Effector CD4-positive, alpha-beta T cell (primary cell): ENCODE data around the gene PDXDC1.
A peak's percentile ranks its signal among the peaks of the same experiment; 100 is the strongest.
"Not testable (repeated sequence)": the region's sequence is repeated elsewhere in the genome, so short reads cannot be mapped to it uniquely, and the experiment has no call there.

Experiments used
- DNase-seq: peaks from one replicate; pipeline ENCODE4 v3.0.0-alpha.2; 2020
- total RNA-seq: gene quantifications from one replicate; lab custom pipeline; 2026; lab: John Stamatoyannopoulos, UW

PDXDC1 gene
- 95.1 reads per million, percentile 81 among the genes with 10 or more reads in this experiment for total RNA-seq

DNA sequence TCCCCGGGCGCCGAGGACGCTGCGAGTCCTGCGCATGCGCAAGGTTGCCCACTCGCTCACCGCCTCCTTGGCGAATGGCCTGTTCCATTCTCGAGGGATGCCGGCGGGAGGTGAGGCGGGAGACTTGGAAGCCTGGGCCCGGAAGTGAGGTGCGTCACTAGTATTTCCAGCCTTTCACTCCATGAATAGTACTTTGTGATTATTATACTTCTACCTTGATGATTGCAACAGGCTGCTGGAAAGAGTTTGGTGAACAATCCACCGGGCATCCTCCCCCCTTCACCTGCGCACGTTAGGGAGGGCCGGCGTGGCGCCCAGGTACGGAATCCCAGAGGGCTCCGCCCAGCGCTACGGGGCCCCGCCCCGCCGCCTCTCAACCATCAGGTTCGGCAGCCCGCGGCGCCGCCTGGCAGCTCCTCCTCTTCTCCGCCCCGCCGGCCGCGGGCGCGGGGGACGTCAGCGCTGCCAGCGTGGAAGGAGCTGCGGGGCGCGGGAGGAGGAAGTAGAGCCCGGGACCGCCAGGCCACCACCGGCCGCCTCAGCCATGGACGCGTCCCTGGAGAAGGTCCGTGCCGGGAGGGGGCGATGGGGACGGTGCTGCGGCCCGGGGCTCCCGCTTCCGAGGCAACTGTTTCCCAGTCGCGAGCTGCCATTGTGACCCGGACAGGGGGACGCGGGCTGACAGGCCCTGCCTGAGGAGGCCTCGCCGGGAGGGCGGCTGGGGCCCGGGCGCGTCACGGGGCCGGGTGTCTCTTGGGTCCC lies at the start of gene PDXDC1:
PDXDC1 (plus strand) TSS at position 371 of the 762 bp plus-strand sequence; CDS start at position 545, 174 bp downstream.
- peak; percentile 98 for DNase-seq

DNA sequence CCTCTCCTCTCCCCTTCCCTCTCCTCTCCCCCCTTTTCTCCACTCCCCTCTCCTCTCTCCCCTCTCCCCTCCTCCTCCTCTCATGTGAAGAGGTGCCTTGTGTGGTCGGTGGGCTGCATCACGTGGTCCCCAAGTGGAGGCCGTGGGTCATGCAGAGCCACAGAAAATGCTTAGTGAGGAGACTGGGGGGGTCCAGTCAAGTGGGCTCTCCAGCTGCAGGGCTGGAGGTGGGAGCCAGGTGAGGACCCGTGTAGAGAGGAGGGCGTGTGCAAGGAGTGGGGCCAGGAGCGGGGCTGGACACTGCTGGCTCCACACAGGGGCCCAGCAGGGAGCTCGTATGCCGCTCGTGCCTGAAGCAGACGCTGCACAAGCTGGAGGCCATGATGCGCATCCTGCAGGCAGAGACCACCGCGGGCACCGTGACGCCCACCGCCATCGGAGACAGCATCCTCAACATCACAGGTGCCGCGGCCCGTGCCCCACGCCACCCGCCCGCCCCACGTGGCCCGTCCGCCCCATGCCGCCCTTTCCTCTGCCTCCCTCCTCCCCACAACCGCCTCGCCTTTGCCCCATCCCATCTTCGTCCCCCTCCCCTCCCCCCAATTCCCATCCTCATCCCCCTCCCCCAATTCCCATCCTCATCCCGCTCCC lies 46.6 kb upstream of the PDXDC1 start:
- DNase-seq, result peak; percentile 8

DNA sequence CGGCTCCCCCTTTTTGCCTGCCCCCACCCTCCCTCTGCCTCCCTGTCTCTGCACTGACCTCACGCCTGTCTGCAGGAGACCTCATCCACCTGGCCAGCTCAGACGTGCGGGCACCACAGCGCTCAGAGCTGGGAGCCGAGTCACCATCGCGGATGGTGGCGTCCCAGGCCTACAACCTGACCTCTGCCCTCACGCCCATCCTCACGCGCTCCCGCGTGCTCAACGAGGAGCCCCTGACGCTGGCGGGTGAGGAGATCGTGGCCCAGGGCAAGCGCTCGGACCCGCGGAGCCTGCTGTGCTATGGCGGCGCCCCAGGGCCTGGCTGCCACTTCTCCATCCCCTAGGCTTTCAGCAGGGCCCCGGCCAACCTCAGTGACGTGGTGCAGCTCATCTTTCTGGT lies 45.6 kb upstream of the PDXDC1 start:
- DNase-seq, result not testable (repeated sequence)

GRCh38 chr16:14930246-14930645 lies 44.6 kb upstream of the PDXDC1 start:
- not testable (repeated sequence) for DNase-seq

DNA sequence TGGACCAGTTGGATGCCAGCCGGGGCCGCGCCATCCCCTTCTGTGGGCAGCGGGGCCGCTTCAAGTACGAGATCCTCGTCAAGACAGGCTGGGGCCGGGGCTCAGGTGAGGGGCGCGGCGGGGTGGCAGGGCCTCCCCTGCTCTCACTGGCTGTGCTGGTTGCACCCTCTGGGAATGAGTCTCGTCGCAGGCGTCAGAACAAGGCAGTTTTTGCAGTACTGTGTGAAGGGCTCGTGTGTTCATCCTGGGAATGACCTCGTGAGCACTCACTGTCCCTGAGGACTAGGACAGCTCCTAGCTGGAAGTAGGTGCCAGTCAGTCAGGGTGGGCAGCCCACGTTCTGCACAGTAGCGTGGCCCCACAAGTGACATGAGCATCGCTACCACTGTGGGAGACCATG lies 43.9 kb upstream of the PDXDC1 start:
- DNase-seq, result not testable (repeated sequence)

- not testable (repeated sequence) for DNase-seq
Measured at GRCh38 chr16:14932581-14933375, 42.0 kb upstream of the PDXDC1 start.

- not testable (repeated sequence) for DNase-seq
Measured at GRCh38 chr16:14937143-14937542, 37.7 kb upstream of the PDXDC1 start, which contains the start of gene NPIPA1. Gene NPIPA1, plus strand, starts transcription at chr16:14937443. Its CDS starts 0 bp downstream, at chr16:14937443.

DNA sequence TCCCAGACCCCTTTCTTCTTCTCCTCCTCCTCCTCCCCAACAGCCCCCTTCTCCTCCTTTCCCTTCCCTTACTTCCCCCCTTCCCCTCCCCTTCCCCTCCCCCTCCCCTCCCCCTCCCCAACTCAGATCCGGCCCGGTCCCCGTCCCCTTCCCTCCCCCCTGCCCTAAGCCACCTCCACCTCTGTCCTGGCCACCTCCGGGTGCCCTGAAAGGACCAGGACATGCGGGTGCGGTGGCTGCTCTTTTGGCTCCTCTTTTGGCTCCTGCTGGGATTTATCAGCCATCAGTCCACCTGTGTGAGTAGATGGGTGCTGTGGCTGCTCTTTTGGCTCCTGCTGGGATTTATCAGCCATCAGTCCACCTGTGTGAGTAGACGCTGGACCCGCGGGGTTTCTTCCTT lies 36.8 kb upstream of the PDXDC1 start:
- DNase-seq, result not testable (repeated sequence)

- not testable (repeated sequence) for DNase-seq
Measured at GRCh38 chr16:14942686-14943085, 32.1 kb upstream of the PDXDC1 start.

GRCh38 chr16:14955546-14956231 lies 19.1 kb upstream of the PDXDC1 start:
- no peak for DNase-seq

DNA sequence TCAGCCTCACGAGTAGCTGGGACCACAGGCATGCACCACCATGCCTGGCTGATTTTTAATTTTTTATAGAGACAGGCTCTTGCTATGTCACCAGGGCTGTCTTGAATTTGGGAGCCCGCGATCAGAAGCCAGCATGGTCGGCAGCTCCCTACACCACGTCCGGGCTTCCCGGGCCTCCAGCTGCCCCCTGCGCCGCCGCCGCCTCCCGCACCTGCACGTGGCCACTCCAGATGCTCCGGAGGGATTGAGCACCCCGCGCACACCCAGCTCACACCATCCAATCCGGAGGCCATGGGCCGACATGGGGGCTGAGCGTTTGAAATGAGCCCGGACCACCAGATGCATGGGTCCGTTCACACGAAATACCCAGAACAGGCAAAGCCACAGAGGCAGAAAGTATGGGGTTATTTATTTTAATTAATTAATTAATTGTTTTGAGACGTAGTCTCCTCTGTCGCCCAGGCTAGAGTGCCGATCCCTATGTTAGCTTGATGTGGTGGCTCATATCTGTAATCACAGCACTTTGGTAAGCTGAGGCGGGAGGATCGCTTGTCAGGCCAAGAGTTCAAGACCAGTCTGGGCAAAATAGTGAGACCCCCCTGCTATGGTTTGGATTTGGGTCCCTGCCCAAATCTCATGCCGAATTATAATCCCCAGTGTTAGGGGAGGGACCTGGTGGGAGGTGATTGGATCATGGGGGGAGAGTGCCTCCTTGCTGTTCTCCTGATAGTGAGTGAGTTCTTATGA lies 17.1 kb upstream of the PDXDC1 start:
- DNase-seq, result no peak

DNA sequence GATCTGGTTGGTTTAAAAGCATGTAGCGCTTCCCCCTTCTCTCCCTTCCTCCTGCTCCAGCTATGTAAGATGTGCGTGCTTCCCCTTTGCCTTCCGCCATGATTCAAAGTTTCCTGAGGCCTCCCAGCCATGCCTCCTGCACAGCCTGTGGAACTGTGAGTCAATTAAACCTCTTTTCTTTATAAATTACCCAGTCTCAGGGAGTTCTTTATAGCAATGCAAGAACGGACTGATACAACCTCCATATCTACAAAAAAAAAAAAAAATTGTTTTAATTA lies 16.6 kb upstream of the PDXDC1 start:
- no peak for DNase-seq

GRCh38 chr16:14958970-14959369 lies 15.9 kb upstream of the PDXDC1 start:
- DNase-seq, result no peak

- DNase-seq, result no peak
Measured at GRCh38 chr16:14961405-14962186, 13.2 kb upstream of the PDXDC1 start.

DNA sequence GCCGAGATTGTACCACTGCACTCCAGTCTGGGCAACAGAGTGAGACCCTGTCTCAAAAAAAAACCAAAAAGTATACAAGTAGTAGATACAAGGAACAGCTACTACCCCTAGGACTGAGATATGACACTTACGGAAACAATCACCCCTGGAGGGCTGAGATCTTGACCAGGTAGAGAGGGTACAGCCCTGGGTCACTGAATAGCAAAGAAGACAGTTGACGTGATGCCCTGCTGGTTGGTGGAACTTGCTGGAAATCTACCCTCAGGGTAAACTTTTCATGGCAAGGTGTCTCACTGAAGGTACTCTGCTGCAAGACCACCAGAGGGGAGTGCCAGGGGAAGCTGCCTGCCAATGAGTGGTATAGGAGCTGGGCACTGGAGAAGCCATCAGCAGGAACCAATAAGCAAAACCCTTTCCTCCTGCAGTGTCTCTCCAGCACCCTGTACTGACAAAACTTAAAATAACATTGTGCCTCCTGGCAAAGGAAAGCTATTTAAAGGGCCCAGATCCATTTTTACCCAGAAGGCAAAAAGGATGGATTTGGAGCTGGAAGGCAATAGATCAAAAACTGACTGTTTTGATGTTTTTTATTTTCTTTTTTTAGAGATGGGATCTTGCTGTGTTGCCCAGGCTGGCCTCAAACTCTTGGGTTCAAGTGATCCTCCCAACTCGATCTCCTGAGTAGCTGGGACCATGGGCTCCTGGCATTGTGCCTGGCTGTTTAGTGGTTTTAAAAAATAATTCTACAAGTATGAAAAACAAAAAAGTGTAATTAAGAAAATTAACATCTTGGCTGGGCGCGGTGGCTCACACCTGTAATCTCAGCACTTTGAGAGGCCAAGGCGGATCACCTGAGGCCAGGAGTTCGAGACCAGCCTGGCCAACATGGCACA lies 11.3 kb upstream of the PDXDC1 start:
- DNase-seq, result no peak

DNA sequence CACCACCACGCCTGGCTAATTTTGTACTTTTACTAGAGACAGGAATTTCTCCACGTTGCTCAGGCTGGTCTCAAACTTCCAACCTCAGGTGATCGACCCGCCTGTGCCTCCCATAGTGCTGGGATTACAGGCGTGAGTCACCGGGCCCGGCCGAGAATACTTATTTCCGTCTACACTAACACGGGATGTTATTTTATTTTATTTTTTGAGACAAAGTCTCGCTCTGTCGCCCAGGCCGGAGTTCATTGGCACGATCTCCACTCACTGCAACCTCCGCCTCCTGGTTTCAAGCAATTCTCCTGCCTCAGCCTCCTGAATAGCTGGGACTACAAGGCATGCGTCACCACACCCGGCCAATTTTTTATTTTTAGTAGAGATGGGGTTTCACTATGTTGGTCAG lies 9.5 kb upstream of the PDXDC1 start:
- no peak for DNase-seq

GRCh38 chr16:14969795-14970194 lies 5.0 kb upstream of the PDXDC1 start:
- DNase-seq, result not testable (repeated sequence)

GRCh38 chr16:14971621-14972228 lies 3.1 kb upstream of the PDXDC1 start:
- not testable (repeated sequence) for DNase-seq

DNA sequence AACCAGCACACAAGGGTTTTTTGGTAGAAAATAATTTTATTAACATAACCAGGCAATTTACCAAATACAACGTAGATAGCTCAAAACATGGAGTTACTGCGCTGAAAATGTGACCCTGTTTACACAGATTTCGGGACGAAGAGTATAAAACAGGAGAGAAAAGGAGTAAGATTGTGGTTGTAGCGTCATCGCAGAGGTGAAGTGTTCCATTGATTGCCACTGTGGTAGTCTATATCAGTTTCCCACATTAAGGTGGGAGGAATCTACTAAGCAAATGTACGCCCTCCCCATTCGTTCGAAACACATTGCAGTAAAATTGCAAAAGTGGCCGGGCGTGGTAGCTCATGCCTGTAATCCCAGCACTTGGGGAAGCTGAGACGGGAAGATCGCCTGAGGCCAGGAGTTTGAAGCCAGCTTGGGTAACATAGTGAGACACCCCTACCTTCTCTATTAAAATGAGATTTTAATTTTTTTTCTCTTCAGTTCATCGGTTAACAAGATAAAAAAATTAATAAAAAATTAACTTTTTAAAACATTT lies 972 bp upstream of the PDXDC1 start:
- DNase-seq, result not testable (repeated sequence)
